ENCODE results near the gene LIME1.

The LIME1 gene

DNA sequence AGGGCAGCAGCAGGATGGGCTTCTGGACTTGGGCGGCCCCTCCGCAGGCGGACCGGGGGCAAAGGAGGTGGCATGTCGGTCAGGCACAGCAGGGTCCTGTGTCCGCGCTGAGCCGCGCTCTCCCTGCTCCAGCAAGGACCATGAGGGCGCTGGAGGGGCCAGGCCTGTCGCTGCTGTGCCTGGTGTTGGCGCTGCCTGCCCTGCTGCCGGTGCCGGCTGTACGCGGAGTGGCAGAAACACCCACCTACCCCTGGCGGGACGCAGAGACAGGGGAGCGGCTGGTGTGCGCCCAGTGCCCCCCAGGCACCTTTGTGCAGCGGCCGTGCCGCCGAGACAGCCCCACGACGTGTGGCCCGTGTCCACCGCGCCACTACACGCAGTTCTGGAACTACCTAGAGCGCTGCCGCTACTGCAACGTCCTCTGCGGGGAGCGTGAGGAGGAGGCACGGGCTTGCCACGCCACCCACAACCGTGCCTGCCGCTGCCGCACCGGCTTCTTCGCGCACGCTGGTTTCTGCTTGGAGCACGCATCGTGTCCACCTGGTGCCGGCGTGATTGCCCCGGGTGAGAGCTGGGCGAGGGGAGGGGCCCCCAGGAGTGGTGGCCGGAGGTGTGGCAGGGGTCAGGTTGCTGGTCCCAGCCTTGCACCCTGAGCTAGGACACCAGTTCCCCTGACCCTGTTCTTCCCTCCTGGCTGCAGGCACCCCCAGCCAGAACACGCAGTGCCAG lies 39.7 kb upstream of the LIME1 start, which contains the start of gene TNFRSF6B:
TNFRSF6B (plus strand) TSS at position 25 of the 729 bp plus-strand sequence; CDS start at position 141, 116 bp downstream.
- no peak for DNase-seq (ENCODE audit: low read depth in 1 of 2, low spot score in 1 of 2)

DNA sequence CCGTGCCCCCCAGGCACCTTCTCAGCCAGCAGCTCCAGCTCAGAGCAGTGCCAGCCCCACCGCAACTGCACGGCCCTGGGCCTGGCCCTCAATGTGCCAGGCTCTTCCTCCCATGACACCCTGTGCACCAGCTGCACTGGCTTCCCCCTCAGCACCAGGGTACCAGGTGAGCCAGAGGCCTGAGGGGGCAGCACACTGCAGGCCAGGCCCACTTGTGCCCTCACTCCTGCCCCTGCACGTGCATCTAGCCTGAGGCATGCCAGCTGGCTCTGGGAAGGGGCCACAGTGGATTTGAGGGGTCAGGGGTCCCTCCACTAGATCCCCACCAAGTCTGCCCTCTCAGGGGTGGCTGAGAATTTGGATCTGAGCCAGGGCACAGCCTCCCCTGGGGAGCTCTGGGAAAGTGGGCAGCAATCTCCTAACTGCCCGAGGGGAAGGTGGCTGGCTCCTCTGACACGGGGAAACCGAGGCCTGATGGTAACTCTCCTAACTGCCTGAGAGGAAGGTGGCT lies 39.1 kb upstream of the LIME1 start:
- DNase-seq (ENCODE audit: low read depth in 1 of 2, low spot score in 1 of 2): no peak

- DNase-seq (ENCODE audit: low read depth in 1 of 2, low spot score in 1 of 2): no peak
Observed at GRCh38 chr20:63697868-63698545, 38.5 kb upstream of the LIME1 start.

- peak in 1 of 2 donors; percentile 44 for DNase-seq (ENCODE audit: low read depth in 1 of 2, low spot score in 1 of 2)
Observed at GRCh38 chr20:63698739-63699465, 37.6 kb upstream of the LIME1 start.

DNA sequence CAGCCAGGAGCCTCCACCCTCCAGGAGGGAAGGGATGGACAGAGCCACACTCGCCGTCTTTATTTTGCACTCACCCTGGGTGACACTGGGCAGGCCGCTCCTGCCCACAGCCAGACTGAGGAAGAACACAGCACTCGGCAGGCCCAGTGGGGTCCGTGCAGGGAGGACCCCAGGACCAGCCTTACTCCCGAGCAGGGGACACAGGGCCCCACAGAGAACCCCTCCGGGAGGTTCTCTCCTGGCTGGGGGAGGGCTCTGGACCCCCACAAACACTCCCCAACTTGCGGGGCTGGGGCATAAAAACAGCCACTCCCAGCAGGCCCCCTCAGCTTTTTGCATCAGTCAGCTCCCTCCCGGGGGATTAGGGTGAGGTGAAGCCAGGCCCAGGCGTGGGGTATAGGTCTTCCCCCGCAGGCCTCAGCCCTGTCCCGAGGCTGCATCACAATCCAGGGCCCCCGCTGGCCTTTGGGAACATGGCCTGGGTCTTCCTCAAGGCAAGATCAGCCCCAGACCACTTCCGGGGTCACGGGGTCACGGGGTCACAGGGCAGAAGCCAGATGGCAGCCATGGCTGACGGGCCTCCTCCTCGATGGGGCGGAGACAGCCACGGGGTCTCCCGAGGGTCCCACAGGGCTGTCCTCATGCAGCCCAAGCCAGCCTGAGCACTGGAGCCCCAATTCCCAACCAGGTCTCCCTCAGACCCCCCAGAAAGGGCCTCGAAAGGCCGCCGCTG lies 36.8 kb upstream of the LIME1 start:
- no peak for DNase-seq (ENCODE audit: low read depth in 1 of 2, low spot score in 1 of 2)

GRCh38 chr20:63700199-63701050 lies 36.0 kb upstream of the LIME1 start:
- no peak for DNase-seq (ENCODE audit: low read depth in 1 of 2, low spot score in 1 of 2)

- no peak for DNase-seq (ENCODE audit: low read depth in 1 of 2, low spot score in 1 of 2)
Observed at GRCh38 chr20:63701051-63701328, 35.5 kb upstream of the LIME1 start.

- DNase-seq (ENCODE audit: low read depth in 1 of 2, low spot score in 1 of 2): no peak
Observed at GRCh38 chr20:63701329-63702035, 35.0 kb upstream of the LIME1 start.

DNA sequence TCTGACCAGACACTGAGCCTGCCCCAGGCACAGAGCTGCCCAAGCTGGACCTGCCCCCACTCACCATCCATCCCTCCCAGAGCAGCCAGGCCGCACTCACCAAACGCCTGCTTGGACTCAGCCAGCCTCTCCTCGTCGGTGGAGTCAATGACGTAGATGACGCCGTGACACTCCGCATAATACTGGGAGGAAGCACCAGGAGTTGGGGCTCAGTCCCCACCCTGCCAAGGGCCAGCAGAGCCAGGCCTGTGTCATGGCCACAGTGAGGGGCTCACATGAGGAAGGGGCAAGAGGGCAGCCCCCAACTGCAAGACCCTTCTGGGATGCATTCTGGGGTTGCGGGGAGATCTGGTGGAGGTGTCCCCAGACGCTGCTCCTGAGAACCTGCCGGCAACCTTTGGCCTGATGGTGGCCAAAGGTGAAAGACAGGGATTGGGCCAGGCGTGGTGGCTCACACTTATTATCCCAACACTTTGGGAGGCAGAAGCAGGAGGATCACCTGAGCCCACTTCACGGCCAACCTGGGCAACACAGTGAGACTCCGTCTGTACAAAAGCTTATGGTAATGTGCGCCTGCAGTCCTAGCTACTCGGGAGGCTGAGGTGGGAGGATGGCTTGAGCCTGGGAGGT lies 34.3 kb upstream of the LIME1 start:
- DNase-seq (ENCODE audit: low read depth in 1 of 2, low spot score in 1 of 2): no peak

GRCh38 chr20:63702751-63703470 lies 33.6 kb upstream of the LIME1 start:
- no peak for DNase-seq (ENCODE audit: low read depth in 1 of 2, low spot score in 1 of 2)

- DNase-seq (ENCODE audit: low read depth in 1 of 2, low spot score in 1 of 2): no peak
Observed at GRCh38 chr20:63703471-63703975, 32.9 kb upstream of the LIME1 start.

- no peak for DNase-seq (ENCODE audit: low read depth in 1 of 2, low spot score in 1 of 2)
Observed at GRCh38 chr20:63703976-63704748, 32.3 kb upstream of the LIME1 start.

DNA sequence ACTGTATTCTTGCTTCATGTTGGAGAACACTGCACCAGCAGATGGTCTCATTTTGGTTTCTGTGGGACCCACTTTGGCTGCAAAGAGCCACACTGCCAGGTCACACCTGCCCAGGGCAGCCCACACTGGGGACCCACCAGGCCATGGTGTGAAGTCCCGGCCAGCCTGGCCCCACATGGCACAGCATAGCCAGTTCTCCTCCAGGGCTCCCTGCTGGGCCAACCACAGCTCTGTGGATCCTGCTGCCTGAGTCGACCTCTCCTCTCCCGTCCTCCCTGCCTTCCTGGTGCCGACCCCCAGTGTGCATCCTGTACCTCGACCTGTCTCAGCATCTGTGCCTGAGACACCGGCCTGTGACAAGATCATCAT lies 31.7 kb upstream of the LIME1 start:
- no peak for DNase-seq (ENCODE audit: low read depth in 1 of 2, low spot score in 1 of 2)

DNA sequence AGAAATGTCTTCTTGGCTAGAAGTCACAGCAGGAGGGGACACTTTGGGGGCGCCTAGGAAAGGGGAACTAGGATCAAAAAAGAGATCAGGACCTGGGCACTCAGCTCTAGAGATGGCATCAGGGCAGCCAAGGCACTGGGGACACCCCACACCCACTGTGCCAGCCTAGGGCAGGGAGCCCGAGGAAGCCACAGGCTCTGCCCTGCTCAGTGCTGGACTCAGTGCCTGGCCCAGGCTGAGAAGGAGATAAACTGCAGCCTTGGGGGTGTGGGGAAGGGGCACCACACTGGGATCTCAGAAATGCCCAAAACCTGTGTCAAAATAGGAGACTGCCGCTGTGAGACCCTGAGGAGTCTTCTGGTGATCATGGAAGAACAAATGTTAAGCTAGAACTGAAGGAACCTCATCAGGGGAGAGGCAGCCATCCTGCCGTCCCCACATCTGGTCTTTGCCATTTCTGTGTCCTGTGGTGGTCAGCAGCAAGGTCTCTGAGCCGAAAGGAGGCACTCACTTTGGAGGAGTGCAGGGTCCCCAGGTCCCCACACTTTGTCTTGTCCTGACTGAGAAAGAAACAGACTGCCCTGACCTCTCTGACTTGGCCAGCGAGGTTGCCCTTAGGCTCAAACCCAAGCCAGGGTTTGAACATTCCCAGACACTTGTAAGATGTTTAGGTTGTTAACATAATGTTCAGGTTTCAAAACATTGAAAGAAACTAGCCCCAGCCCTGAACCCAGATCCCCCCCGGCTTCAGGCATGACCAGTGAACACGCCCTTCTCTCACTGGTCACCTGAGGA lies 31.0 kb upstream of the LIME1 start:
- DNase-seq (ENCODE audit: low read depth in 1 of 2, low spot score in 1 of 2): no peak

- DNase-seq (ENCODE audit: low read depth in 1 of 2, low spot score in 1 of 2): no peak
Observed at GRCh38 chr20:63706027-63706695, 30.3 kb upstream of the LIME1 start.

GRCh38 chr20:63706852-63707557 lies 29.5 kb upstream of the LIME1 start:
- DNase-seq (ENCODE audit: low read depth in 1 of 2, low spot score in 1 of 2): peak; percentile 33 to 52

All from stimulated activated CD4-positive, alpha-beta T cell treated with anti-CD3 and anti-CD28 coated beads, Interleukin-15, amount 100 ng/mL, for 1 hour (primary cell).